Stimulated activated CD4-positive, alpha-beta T cell treated with anti-CD3 and anti-CD28 coated beads, Interleukin-4, amount 100 ng/mL, for 48 hours (primary cell): Measurements from ENCODE around the gene DNAH1.

Source experiments
- DNase-seq, 2 donors: peaks; one replicate each; pipeline ENCODE4 v3.0.0-alpha.2; 2020; ENCODE audit warnings: low read depth in 2 of 2

The DNAH1 gene

DNA sequence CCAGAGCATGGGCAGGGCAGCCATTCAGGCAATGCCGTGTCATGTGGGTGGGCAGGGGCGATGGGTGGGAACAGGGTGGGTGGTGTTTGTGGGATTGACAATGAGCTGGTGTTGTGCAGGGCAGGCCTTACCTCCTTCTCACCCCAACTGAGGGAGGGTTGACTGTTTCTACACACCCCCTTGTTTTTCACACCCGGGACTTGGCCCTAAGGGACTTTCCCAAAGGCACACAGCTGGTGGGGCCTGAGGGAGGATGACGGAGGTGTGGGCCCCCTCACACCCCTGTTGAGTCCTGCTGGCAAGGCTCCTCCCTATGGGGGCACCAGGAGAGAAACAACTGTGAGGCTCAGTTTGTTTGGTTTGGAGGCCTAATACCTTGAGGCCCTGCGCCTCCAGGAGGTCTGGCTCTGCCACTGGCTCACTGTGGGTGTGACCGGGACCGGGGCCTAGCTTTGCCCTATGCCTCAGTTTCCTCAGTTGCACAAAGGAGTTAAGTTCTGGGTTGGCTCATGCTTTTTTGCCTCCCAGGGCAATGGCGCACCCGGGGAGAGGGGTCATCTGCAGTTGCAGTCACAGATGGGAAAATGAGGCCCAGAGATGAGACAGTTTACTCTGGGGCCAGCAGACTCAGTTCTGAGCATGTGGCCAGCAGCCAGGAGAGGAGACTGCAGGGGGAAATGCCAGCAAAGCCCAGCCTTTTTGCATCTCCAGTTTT, 5.1 kb upstream of the DNAH1 start:
- no peak for DNase-seq

DNA sequence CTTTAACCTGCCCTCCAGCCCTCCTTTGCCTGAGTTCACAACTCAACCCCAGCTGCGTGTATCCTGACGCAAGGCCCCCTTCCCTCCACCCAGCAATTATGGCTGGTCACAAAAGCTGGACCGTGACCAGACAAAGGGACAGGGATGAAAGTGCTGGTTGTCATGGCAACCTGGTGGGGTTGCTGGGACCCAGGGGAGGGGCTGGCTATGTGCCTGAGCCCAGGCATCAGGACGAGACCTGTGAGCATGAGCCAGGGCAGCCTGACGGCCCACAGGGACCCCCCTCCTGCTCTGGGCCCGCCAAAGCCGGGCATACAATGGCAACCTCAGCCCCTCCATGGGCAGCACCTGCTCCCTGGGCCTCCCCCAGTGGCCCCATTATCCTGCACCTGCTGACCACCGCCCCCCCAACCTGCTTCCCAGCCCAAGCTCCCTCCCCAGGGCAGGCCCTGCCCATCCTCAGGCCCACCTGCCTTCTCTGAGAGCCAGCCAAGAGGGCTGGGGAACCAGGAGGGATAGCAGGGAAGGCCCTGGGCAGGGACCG, 4.5 kb upstream of the DNAH1 start:
- DNase-seq, result no peak

DNA sequence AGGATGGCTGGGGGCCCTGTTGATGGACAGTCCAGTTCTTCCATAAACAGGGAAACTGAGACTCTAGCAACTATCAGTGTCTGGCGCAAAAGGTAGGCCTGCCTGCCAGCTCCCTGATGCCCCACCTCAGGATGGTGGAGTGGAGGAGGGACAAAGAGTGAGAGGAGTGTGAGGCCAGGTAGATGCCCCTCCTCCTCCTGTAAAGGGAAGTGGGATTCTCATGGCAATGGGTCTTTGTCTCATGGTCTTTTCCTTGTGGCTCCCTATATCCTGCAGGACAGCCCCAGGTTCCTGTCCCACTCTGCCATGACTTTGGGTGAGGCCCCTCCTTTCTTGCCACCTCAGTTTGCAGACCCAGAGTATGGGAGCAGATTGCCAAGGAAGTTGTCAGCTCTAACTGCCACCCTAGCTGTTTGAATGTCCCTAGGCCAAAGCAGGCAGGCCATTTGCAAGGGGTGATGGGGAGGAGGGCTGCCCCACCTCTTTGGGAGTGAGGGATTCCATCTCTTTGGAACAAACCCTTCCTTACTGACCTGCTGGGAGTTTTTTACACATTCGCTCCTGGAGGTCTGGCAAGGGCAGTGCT, 2.8 kb upstream of the DNAH1 start:
- DNase-seq, result no peak

DNA sequence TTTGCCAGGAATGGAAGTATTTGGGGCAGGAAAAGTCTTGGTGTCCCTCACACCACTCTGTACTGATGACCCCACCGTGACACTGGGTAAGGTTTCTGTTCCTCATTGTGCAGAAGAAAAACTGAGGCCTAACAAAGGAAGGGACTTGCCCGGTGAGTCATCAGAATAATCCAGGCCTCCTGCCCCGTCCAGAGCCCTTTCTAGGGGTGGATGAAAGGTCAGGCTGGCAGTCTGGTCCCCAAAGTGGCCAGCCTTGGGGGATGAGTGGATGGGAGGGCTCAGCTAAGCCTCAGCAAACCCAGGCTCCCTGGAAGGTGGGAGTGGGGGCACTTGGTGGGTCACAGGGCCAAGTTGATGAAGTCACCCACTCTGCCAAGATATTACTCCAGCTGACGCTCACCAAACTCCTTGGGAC, 2.3 kb upstream of the DNAH1 start:
- no peak for DNase-seq

DNA sequence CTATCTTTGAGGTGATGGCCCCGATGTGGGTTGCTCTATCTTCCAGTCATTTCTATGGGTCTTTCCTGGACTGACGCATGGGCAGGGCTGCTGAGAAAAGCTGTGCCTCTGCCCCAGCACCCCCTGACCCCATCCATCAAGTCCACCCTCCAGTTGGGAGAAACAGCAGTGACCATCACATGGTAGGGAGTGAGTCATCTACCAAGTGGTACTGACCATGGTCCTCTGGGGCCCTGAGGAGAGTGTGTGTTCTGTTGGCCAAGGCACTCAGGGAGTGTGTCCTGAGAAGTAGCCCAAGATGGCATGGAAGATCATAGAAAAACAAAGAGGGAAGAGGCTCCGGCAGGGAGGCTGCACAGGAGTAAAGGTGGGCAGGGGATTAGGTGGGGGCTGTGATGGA, 1.6 kb upstream of the DNAH1 start:
- no peak for DNase-seq

DNA sequence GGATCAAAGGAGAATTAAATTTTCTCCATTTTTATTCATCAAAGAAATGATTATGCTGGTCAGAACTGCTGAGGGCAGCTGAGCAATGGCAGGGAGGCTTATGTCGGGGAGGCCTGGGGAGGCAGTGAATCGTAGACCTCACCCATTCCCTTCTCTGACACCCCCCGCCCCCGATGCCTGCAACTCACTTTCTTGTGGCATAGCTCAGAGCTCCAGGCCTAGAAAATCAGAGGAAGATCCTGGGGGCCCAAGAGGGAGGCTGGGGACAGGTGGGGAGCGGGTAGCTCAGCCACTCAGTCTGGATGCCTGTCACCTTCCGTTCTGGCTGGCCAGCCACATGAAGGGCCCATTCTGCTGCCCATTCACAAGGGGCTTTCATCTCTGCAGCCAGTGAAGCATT, 1.1 kb upstream of the DNAH1 start:
- DNase-seq, result no peak

DNA sequence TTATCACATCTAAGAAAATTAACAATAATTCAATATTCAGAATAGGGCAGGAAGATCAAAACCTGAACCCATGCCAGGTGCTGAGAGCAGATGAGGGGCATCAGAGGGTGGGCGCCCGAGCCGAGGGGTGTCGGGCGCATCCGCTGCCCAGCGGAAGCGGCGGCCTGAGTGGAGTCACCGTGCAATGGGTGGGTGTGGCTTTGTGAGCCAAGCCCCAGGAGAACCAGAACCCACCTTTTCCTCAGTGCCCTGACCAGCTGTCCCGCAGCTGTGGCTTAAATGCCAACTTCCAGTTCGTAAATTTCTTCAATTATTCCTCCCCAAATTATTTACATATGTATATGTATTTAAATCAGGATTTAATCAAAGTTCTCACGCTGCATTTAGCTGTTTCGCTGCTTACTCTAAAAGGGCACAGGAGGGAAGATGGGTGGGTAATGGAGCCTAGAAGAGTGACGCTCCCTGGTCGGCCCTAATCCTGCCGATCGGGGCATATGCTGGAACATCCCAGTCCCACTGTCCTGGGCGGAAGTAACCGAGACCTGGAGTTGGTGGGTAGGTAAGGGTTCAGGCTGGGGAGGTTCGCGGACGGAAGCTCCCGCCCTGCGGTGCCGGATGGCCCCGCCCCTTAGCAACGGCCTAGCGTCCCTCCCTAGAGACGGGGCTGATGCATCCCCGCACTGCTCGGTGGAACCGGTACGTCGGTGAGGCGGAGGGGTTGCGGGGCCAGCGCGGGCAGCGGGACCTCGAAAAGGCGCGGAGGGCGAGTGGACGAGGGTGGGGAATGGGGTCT, 1.3 kb downstream of the DNAH1 start:
- peak; percentile 47 to 53 for DNase-seq

DNA sequence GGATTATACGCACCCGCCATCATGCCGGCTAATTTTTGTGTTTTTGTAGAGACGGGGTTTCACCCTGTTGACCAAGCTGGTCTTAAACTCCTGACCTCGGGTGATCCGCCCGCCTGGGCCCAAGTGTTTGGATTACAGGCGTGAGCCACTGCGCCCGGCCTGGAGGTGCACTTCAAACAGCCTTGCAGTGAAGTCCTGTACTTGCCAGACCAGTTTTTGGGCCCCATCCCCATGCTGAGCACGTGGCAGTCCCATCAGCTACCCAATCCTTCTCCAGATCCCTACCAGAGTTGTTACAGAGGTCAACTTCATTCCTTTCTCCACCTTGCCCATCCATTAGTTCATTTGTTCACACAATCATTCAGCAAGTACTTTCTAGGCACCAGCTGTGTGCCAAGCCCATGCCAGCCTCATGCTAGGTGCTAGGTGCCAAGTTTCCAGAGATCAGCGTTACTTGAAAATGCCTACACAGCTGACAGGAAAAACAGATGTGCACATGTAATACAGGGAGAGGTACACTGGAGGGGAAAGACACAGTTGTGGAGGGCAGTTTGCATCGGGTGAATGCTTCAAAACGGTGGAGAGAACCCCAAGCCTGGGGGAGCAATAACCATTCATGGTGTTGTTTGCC, 2.2 kb downstream of the DNAH1 start:
- DNase-seq, result no peak

DNA sequence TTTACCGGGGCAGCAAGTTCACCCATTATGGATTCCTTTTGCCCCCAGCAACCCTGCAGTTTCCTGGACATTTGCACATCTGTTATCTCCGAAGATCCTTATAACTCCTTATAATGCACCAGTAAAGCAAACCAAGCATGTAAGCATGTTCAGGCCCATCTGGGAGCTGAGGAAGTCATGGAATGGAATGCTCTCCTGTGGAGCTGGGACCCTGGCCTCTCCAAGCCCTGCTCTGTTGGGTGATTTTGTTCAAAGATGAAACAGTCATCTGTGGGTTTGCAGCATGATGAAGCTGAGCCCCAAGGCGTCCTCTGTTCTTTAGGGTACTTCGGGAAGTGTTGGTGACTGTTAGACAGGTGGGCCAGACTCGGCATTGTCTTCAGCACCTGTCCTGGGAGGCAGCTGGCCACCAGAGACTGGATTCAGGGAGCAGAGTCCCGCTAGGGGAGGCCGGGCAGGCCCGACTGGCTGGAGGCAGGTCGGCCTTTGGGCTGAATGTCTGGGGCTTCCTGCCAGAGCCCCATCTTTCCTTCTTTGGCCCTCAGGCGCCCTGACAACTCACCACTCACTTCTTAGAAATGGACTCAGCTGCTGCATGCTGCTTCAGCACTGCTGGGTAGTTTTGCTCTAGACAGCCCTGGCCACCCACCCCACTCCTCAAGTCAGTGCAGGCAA, 3.9 kb downstream of the DNAH1 start:
- no peak for DNase-seq

- DNase-seq, result no peak
Observed at GRCh38 chr3:52321481-52321880, 5.4 kb downstream of the DNAH1 start.

DNA sequence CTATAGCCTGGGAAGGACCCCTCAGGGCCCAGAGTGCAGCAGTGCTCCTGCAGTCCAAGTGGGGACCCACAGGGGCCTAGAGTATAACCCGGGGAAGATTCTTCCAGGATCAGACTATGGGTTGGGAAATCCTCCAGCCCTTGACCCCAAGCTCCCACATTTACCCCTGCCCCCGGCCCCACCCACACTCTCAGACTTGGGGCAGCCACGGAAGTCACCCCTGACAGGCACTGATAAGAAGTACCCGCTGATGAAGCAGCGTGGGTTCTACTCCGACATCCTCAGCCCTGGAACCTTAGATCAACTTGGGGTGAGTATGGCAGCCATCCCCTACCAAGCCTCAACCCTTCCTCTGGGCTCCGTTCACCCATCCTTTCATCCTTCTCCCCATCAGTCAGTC, 6.3 kb downstream of the DNAH1 start:
- DNase-seq, result no peak

GRCh38 chr3:52323526-52324295, 7.6 kb downstream of the DNAH1 start:
- no peak for DNase-seq

DNA sequence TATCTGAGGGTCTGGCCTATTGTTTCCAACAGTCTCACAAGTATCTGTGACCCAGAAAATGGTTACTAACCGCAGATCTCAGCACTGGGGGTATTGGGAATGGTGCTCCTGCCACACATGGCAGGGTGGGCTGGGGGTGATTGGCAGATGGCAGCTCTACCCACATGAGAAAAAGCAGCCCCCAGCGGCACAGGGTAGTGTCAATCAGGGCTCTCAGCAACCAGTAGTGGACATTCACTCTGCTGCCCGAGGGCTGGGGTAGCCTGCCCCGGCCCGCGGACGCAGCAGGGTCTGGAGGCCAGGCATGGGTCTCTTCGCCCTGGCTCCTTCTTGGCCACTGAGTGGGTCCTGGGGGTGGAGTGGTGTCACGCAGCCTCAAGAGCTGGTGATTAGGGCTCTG, 8.6 kb downstream of the DNAH1 start:
- no peak for DNase-seq

GRCh38 chr3:52325686-52326085, 9.6 kb downstream of the DNAH1 start:
- DNase-seq, result no peak

- no peak for DNase-seq
Observed at GRCh38 chr3:52326976-52327375, 10.9 kb downstream of the DNAH1 start.

DNA sequence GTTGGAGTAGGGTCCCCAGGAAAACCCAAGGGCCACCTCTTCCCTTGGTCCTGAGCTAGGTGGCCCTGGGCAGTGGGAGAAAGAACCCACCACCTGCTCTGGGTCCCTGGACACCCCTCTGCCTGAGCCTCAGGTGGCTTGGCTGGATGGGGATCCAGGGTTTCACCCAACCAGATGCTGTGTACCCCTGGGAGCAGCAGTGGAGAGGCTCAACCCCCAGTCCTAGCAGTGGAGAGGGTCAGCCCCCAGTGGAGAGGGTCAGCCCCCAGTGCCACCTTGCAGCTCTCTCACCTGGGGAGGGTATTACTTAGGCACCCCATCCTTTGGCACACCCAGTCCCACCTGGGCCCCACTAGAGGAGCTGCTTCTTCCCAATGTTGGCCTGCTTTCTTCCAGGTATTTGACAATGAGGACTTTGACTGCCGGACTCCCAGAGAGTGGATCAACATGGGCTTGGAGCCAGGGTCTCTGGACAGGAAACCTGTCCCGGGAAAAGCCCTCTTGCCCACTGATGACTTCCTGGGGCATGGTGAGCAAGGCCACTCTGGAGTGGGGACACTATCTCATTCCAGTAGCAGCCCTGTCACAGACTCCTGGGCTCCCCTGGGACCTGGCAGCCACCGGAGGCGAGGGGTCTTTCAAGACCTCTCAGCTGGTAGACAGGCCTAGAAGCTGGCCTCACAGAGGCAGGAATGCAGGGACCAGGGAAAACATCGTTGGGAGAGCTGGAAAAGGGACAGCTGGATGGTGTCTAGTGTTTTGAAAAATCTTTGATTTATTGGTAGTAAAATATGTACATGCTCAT, 11.6 kb downstream of the DNAH1 start:
- no peak for DNase-seq

- DNase-seq, result no peak
Observed at GRCh38 chr3:52328536-52329080, 12.5 kb downstream of the DNAH1 start.

DNA sequence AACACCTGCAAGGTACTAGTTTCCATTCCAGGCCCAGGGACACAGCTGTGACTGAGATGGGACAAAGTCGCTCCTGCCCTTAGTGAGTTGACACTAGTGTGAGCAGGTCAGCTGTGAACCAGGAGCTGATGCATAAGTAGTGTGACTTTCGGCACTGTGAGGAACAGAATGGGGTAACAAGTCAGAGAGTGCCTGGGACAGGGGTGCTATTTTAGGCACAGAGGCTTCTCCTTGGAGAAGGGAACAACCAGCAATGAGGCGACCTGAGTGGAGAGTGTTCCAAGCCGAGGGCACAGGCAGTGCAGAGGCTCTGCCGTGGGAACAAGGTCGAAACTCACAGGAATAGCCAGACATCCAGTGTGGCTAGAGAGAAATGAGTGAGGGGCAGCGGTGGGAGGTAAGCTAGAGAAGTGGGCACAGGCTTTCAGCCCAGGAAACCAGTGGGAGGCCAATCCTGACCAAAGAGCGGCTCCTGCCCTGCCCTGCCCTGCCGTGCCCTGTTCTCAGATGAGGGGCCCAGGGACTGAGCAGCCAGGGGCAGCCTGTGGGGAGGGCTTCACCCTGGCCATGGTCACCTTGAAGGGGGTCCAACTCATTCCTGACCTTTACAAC, 14.2 kb downstream of the DNAH1 start:
- no peak for DNase-seq

- no peak for DNase-seq
Observed at GRCh38 chr3:52331091-52331490, 15.0 kb downstream of the DNAH1 start.
